Tibial artery (tissue), 4 donors: ENCODE data around the gene ZNF317.

ENCODE experiments used
- DNase-seq, 2 donors: peaks; one replicate each; pipeline ENCODE4 v3.0.0-alpha.2; 2019
- H3K27ac ChIP-seq, 2 donors: fragments of 200-600 bp; sonication (generic) in 1 of 2; 1 replicate in 1 of 2; 2 replicates in 1 of 2; pipeline ENCODE4 v1.5.1; 2018 to 2019; ENCODE audit warnings: mild to moderate bottlenecking in 1 of 2
- H3K27me3 ChIP-seq, 2 donors: fragments of 200-600 bp; sonication (generic) in 1 of 2; one replicate each; pipeline versions ENCODE4 v1.5.1 to v1.6.0; 2016 to 2019
- H3K36me3 ChIP-seq, 3 donors: fragments of 200-600 bp; sonication (generic) in 2 of 3; one replicate each; pipeline ENCODE4 v1.5.1; 2016 to 2019; ENCODE audit warnings: mild to moderate bottlenecking in 2 of 3
- H3K4me1 ChIP-seq, 4 donors: fragments of 200-600 bp; sonication (generic) in 2 of 4; 1 replicate in 3 of 4; 2 replicates in 1 of 4; pipeline ENCODE4 v1.5.1; 2016 to 2019
- H3K4me3 ChIP-seq, 2 donors: fragments of 200-600 bp; sonication (generic) in 1 of 2; 1 replicate in 1 of 2; 2 replicates in 1 of 2; pipeline ENCODE4 v1.5.1; 2018 to 2019; ENCODE audit warnings: mild to moderate bottlenecking in 2 of 2
- H3K9me3 ChIP-seq, 3 donors: fragments of 200-600 bp; sonication (generic) in 1 of 3; one replicate each; pipeline ENCODE4 v1.5.1; 2016 to 2019
- CTCF ChIP-seq, 2 experiments: fragments of 200-600 bp in 1 of 2; fragments of 450-650 bp in 1 of 2; IDR thresholded peaks; one replicate each; pipeline ENCODE4 v1.5.1; 2017 to 2019; ENCODE audit warnings: antibody characterized with exemption in 2 of 2, mild to moderate bottlenecking in 1 of 2, moderate library complexity in 1 of 2
- intact Hi-C: fragments of 100-400 bp; cut with DNase I; formaldehyde crosslinking; loops from one replicate; pipeline ENCODE4 v1.15.0; 2023; ENCODE audit warnings: low total_unique reads

The ZNF317 gene

GRCh38 chr19:9140159-9140874, at the start of gene ZNF317:
Gene ZNF317, plus strand, starts transcription at chr19:9140397. Its CDS starts 15,620 bp downstream, at chr19:9156017.
- peak within 1 kb of the TSS; percentile 88 to 96 for H3K27ac ChIP-seq
- H3K4me1 ChIP-seq, result peaks cover 0 to 27% (median 10%) of the 10 kb centered on the region in 4 donors
- DNase-seq, result peak; percentile 95 to 97
- intact Hi-C loops, result no loop called here
- TF ChIP-seq CTCF (IDR thresholded peaks at IDR 0.05), result no peak
- peaks cover 0 to 9% (median 6%) of the 10 kb centered on the region in 3 donors for H3K9me3 ChIP-seq
- H3K36me3 ChIP-seq, result peaks cover 7 to 14% (median 8%) of the 10 kb centered on the region in 3 donors
- peak within 1 kb of the TSS; percentile 68 to 89 for H3K4me3 ChIP-seq
- no peaks in the 10 kb centered on the region for H3K27me3 ChIP-seq

GRCh38 chr19:9107375-9107774, 32.8 kb upstream of the ZNF317 start, which contains the start of gene OR7G2:
Gene OR7G2, minus strand, starts transcription at chr19:9107475. Its CDS starts 4,232 bp downstream, at chr19:9103243.
- no peak within 1 kb of the TSS for H3K4me3 ChIP-seq
- H3K9me3 ChIP-seq, result no peaks in the 10 kb centered on the region
- H3K36me3 ChIP-seq, result no peaks in the 10 kb centered on the region
- TF ChIP-seq CTCF (IDR thresholded peaks at IDR 0.05), result no peak
- H3K4me1 ChIP-seq, result no peaks in the 10 kb centered on the region
- no peaks in the 10 kb centered on the region for H3K27me3 ChIP-seq
- no peak for DNase-seq
- intact Hi-C loops, result no loop called here
- H3K27ac ChIP-seq, result no peak within 1 kb of the TSS

- no peak for TF ChIP-seq CTCF (IDR thresholded peaks at IDR 0.05)
- intact Hi-C loops, result no loop called here
- H3K4me1 ChIP-seq, result no peaks in the 10 kb centered on the region
- H3K27ac ChIP-seq, result no peak overlapping the region
- no peaks in the 10 kb centered on the region for H3K9me3 ChIP-seq
- no peaks in the 10 kb centered on the region for H3K27me3 ChIP-seq
- no peak overlapping the region for H3K4me3 ChIP-seq
- H3K36me3 ChIP-seq, result no peaks in the 10 kb centered on the region
- no peak for DNase-seq
These were observed 30.2 kb upstream of the ZNF317 start for GRCh38 chr19:9109959-9110358.

GRCh38 chr19:9115307-9115813, 24.8 kb upstream of the ZNF317 start, which contains the start of gene OR7G1:
Gene OR7G1, minus strand, starts transcription at chr19:9115763. Its CDS starts 0 bp downstream, at chr19:9115763.
- Histone ChIP-seq H3K27ac (no peak within 1 kb of the TSS), H3K4me1 (no peaks in the 10 kb centered on the region), H3K9me3 (no peaks in the 10 kb centered on the region), H3K4me3 (no peak within 1 kb of the TSS), H3K27me3 (no peaks in the 10 kb centered on the region), H3K36me3 (no peaks in the 10 kb centered on the region)
- TF ChIP-seq CTCF (IDR thresholded peaks at IDR 0.05), result no peak
- intact Hi-C loops, result no loop called here
- no peak for DNase-seq

- no peak for DNase-seq
- no peaks in the 10 kb centered on the region for H3K27me3 ChIP-seq
- no peaks in the 10 kb centered on the region for H3K4me1 ChIP-seq
- no peak for TF ChIP-seq CTCF (IDR thresholded peaks at IDR 0.05)
- no peak overlapping the region for H3K4me3 ChIP-seq
- intact Hi-C loops, result no loop called here
- H3K36me3 ChIP-seq, result no peaks in the 10 kb centered on the region
- H3K9me3 ChIP-seq, result no peaks in the 10 kb centered on the region
- H3K27ac ChIP-seq, result no peak overlapping the region
These were observed 23.6 kb upstream of the ZNF317 start for GRCh38 chr19:9116547-9116946.
